ENCODE data around the gene PLCL2. TPM values are rescaled to one million over a fixed set of nuclear protein-coding genes. Genes with fewer than 3 reads are reported as not detected.

The PLCL2 gene
- total RNA-seq, 4 donors from 2014 or later, result 4.1 to 9.1 (median 6.7) TPM

- TF ChIP-seq EP300 (IDR thresholded peaks at IDR 0.05), result no peak
- TF ChIP-seq POLR2AphosphoS5 (IDR thresholded peaks at IDR 0.05), result no peak
- TF ChIP-seq POLR2A (IDR thresholded peaks at IDR 0.05; ENCODE audit: low read depth), result no peak
- TF ChIP-seq CTCF (IDR thresholded peaks at IDR 0.05), result no peak
- Histone ChIP-seq H3K36me3 (no peaks in the 10 kb centered on the region), H3K27me3 (no peaks in the 10 kb centered on the region), H3K27ac (replicated peaks in 1 of 4) (no peak overlapping the region), H3K4me1 (peaks cover 0 to 15% (median 4%) of the 10 kb centered on the region in 4 donors), H3K9me3 (no peaks in the 10 kb centered on the region), H3K4me3 (no peak overlapping the region)
- intact Hi-C loops (cut with DNase I), result no loop called here
- no peak for DNase-seq (ENCODE audit: extremely low spot score)
- WGBS, result 90% methylated on average over 1 of the region's 1 CpG
Measured at GRCh38 chr3:16893618-16894200, 9.0 kb downstream of the PLCL2 start.

- DNase-seq (ENCODE audit: extremely low spot score), result no peak
- TF ChIP-seq POLR2AphosphoS5 (IDR thresholded peaks at IDR 0.05) (no peak), EP300 (IDR thresholded peaks at IDR 0.05) (no peak), POLR2A (IDR thresholded peaks at IDR 0.05; ENCODE audit: low read depth) (no peak), CTCF (IDR thresholded peaks at IDR 0.05) (no peak)
- Histone ChIP-seq H3K27me3 (no peaks in the 10 kb centered on the region), H3K36me3 (no peaks in the 10 kb centered on the region), H3K9me3 (no peaks in the 10 kb centered on the region), H3K4me1 (peaks cover 0 to 2% (median under 1%) of the 10 kb centered on the region in 4 donors), H3K4me3 (no peak overlapping the region), H3K27ac (replicated peaks in 1 of 4) (no peak overlapping the region)
- 85% methylated on average over 5 of the region's 5 CpGs for WGBS
- intact Hi-C loops (cut with DNase I), result no loop called here
Measured at GRCh38 chr3:16896094-16896627, 11.4 kb downstream of the PLCL2 start.

- no peak overlapping the region for H3K4me3 ChIP-seq
- no peaks in the 10 kb centered on the region for H3K27me3 ChIP-seq
- intact Hi-C loops (cut with DNase I), result no loop called here
- H3K27ac ChIP-seq (replicated peaks in 1 of 4), result no peak overlapping the region
- WGBS, result 98% methylated on average over 5 of the region's 5 CpGs
- no peak for DNase-seq (ENCODE audit: extremely low spot score)
- no peaks in the 10 kb centered on the region for H3K4me1 ChIP-seq
- no peaks in the 10 kb centered on the region for H3K36me3 ChIP-seq
- no peaks in the 10 kb centered on the region for H3K9me3 ChIP-seq
- no peak for TF ChIP-seq CTCF (IDR thresholded peaks at IDR 0.05)
- TF ChIP-seq POLR2AphosphoS5 (IDR thresholded peaks at IDR 0.05), result no peak
- TF ChIP-seq EP300 (IDR thresholded peaks at IDR 0.05), result no peak
- TF ChIP-seq POLR2A (IDR thresholded peaks at IDR 0.05; ENCODE audit: low read depth), result no peak
Measured at GRCh38 chr3:16896820-16897219, 12.1 kb downstream of the PLCL2 start.

- DNase-seq (ENCODE audit: extremely low spot score), result no peak
- WGBS, result 74% methylated on average over 11 of the region's 11 CpGs
- no peaks in the 10 kb centered on the region for H3K9me3 ChIP-seq
- TF ChIP-seq CTCF (IDR thresholded peaks at IDR 0.05) (no peak), POLR2AphosphoS5 (IDR thresholded peaks at IDR 0.05) (no peak), POLR2A (IDR thresholded peaks at IDR 0.05; ENCODE audit: low read depth) (no peak), EP300 (IDR thresholded peaks at IDR 0.05) (no peak)
- no peak overlapping the region for H3K27ac ChIP-seq (replicated peaks in 1 of 4)
- H3K36me3 ChIP-seq, result no peaks in the 10 kb centered on the region
- H3K4me1 ChIP-seq, result peaks cover 0 to 5% (median 0%) of the 10 kb centered on the region in 4 donors
- intact Hi-C loops (cut with DNase I), result no loop called here
- H3K4me3 ChIP-seq, result no peak overlapping the region
- H3K27me3 ChIP-seq, result no peaks in the 10 kb centered on the region
Measured at GRCh38 chr3:16897254-16897926, 12.6 kb downstream of the PLCL2 start.

Measured in esophagus muscularis mucosa (tissue), 4 donors.